ENCODE measurements around the gene FHL3. TPM values are rescaled to one million over a fixed set of nuclear protein-coding genes. Genes with fewer than 3 reads are reported as not detected.

FHL3 gene
- total RNA-seq, 2 experiments from 2014 or later, result 20.0 to 20.5 TPM

GRCh38 chr1:38022810-38023209, 17.5 kb upstream of the FHL3 start:
- CTCF ChIA-PET, result interaction anchor here (0.8 kb wide), 1 partner anchor 32 kb away, joined by 4 read pairs; no protein-coding TSS in a partner anchor
- POLR2A ChIA-PET, result no interaction called here

GRCh38 chr1:38021969-38022368, 16.7 kb upstream of the FHL3 start:
- ChIA-PET CTCF (interaction anchor here (0.8 to 1.1 kb wide), 2 partner anchors 9 to 31 kb away, joined by 3 to 4 read pairs; partner anchors contain the start of gene UTP11), POLR2A (no interaction called here)

GRCh38 chr1:38020396-38020795, 15.1 kb upstream of the FHL3 start:
- CTCF ChIA-PET, result interaction anchor here (0.9 kb wide), 1 partner anchor 31 kb away, joined by 3 read pairs; no protein-coding TSS in a partner anchor

GRCh38 chr1:38018864-38019343, 13.6 kb upstream of the FHL3 start:
- POLR2A ChIA-PET, result interaction anchor here (0.6 kb wide), 1 partner anchor 13 kb away, joined by 5 read pairs; no protein-coding TSS in a partner anchor

More at GRCh38 chr1:38020396-38020795, 15.1 kb upstream of the FHL3 start:
- POLR2A ChIA-PET, result interaction anchor here (0.9 kb wide), 1 partner anchor 10 kb away, joined by 5 read pairs; no protein-coding TSS in a partner anchor

GRCh38 chr1:38015978-38016725, 10.8 kb upstream of the FHL3 start:
- POLR2A ChIA-PET, result no interaction called here
- CTCF ChIA-PET, result interaction anchor here (0.6 to 1.0 kb wide), 3 partner anchors 11 to 55 kb away, joined by 3 read pairs; no protein-coding TSS in a partner anchor

More at GRCh38 chr1:38018864-38019343, 13.6 kb upstream of the FHL3 start:
- CTCF ChIA-PET, result interaction anchor here (0.7 to 1.8 kb wide), 4 partner anchors 10 to 515 kb away, joined by 3 to 7 read pairs (median 4); no protein-coding TSS in a partner anchor

GRCh38 chr1:38014724-38015424, 9.6 kb upstream of the FHL3 start:
- ChIA-PET CTCF (interaction anchor here (0.6 to 2.9 kb wide), 6 partner anchors 12 to 467 kb away, joined by 3 to 19 read pairs (median 4); partner anchors contain the start of gene SF3A3), POLR2A (no interaction called here)

- POLR2A ChIA-PET, result interaction anchor here (1.4 kb wide), 1 partner anchor 12 kb away, joined by 4 read pairs; no protein-coding TSS in a partner anchor
- CTCF ChIA-PET, result interaction anchor here (0.9 to 2.9 kb wide), 3 partner anchors 13 to 58 kb away, joined by 3 to 19 read pairs (median 5); partner anchors contain the start of gene SF3A3
Measured at GRCh38 chr1:38014171-38014570, 8.9 kb upstream of the FHL3 start.

GRCh38 chr1:38013227-38013622, 7.9 kb upstream of the FHL3 start:
- CTCF ChIA-PET, result interaction anchor here (1.2 to 2.9 kb wide), 3 partner anchors 9 to 14 kb away, joined by 3 to 19 read pairs (median 9); no protein-coding TSS in a partner anchor
- POLR2A ChIA-PET, result interaction anchor here (0.6 to 1.6 kb wide), 4 partner anchors 13 to 23 kb away, joined by 3 to 5 read pairs (median 4); partner anchors contain the start of gene SF3A3

- ChIA-PET CTCF (interaction anchor here (0.7 to 2.9 kb wide), 5 partner anchors 9 to 155 kb away, joined by 3 to 19 read pairs (median 5); no protein-coding TSS in a partner anchor), POLR2A (interaction anchor here (0.5 to 1.6 kb wide), 6 partner anchors 14 to 119 kb away, joined by 3 to 8 read pairs (median 4); partner anchors contain the start of gene SF3A3)
Measured at GRCh38 chr1:38012363-38013226, 7.3 kb upstream of the FHL3 start, which contains the start of gene UTP11. UTP11 (plus strand) TSS chr1:38012734; CDS start chr1:38012803, 69 bp downstream.

GRCh38 chr1:38009841-38010180, 4.5 kb upstream of the FHL3 start:
- CTCF ChIA-PET, result interaction anchor here (0.5 to 1.7 kb wide), 4 partner anchors 9 to 18 kb away, joined by 3 to 7 read pairs (median 4); no protein-coding TSS in a partner anchor
- POLR2A ChIA-PET, result interaction anchor here (0.9 to 1.5 kb wide), 3 partner anchors 11 to 20 kb away, joined by 3 to 5 read pairs (median 4); no protein-coding TSS in a partner anchor

GRCh38 chr1:38009088-38009840, 4.0 kb upstream of the FHL3 start:
- CTCF ChIA-PET, result interaction anchor here (0.5 to 1.7 kb wide), 3 partner anchors 10 to 19 kb away, joined by 3 to 7 read pairs (median 3); no protein-coding TSS in a partner anchor
- POLR2A ChIA-PET, result interaction anchor here (0.9 to 1.5 kb wide), 3 partner anchors 11 to 21 kb away, joined by 3 to 5 read pairs (median 4); no protein-coding TSS in a partner anchor

- POLR2A ChIA-PET, result no interaction called here
- CTCF ChIA-PET, result no interaction called here
Measured at GRCh38 chr1:38006008-38006828, 904 bp upstream of the FHL3 start.

GRCh38 chr1:38004284-38005108, 818 bp downstream of the FHL3 start:
- CTCF ChIA-PET, result interaction anchor here (0.7 to 3.8 kb wide), 5 partner anchors 11 to 399 kb away, joined by 3 to 16 read pairs (median 4); partner anchors contain the start of gene SF3A3
- POLR2A ChIA-PET, result interaction anchor here (1.0 to 1.5 kb wide), 2 partner anchors 10 to 15 kb away, joined by 3 read pairs; partner anchors contain the start of gene SF3A3

- POLR2A ChIA-PET, result interaction anchor here (1.0 to 1.5 kb wide), 2 partner anchors 9 to 14 kb away, joined by 3 read pairs; partner anchors contain the start of gene SF3A3
Measured at GRCh38 chr1:38003261-38004250, 1.8 kb downstream of the FHL3 start.

More at GRCh38 chr1:38003261-38004250, 1.8 kb downstream of the FHL3 start:
- CTCF ChIA-PET, result interaction anchor here (0.7 to 3.8 kb wide), 4 partner anchors 10 to 400 kb away, joined by 3 to 16 read pairs (median 5); partner anchors contain the start of gene SF3A3
